HG03521 (cell line): Measurements from ENCODE around the gene CACNA1D.
"Not testable (repeated sequence)": the region's sequence is repeated elsewhere in the genome, so short reads cannot be mapped to it uniquely, and the experiment has no call there.

Experiments used
- ATAC-seq: cut with Tn5 transposase; IDR thresholded peaks from one replicate; pipeline ENCODE4 v1.9.1; 2021; ENCODE audit warnings: mild to moderate bottlenecking, moderate library complexity; ENCODE audit not compliant: unreplicated experiment

Gene CACNA1D

DNA sequence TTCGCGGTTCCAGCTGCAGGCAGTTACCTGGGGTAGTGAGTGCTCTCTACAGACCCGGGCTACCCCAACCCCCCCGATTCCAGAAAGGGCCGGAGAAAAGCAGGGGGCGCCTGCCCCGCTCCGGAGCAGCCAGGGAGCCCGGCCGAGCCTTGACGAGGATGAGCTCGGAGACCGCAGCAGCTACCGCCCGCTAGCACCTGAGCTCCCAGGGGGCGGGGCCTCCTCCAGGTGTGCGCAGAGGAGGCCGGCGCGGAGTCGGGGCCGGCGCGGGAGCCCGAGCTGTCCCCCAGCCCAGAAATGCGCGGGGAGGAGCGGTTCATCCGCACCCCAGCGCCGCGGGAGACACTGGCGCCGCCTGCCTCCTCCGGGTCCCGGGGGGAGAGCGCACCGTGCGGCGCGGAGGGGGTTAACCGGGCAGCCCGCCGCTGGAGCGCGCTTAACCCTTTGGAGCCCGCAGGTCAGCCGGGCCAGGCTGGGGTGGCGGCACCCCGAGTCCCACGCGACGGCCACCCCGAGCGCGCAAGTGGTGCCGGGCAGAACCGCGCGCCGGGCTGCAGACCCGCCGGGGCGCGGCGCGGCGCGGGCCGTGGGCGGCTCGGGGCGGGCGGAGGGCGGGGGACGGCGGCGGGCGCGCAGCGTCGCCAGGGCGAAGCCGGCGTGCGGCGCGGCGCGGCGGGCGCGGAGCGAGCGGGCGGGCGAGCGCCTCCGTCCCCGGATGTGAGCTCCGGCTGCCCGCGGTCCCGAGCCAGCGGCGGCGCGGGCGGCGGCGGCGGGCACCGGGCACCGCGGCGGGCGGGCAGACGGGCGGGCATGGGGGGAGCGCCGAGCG lies at the start of gene CACNA1D:
TSS of gene CACNA1D (plus strand) at position 649 of the 829 bp plus-strand sequence. CDS start 556 bp downstream, outside the sequence.
- ATAC-seq = no peak

DNA sequence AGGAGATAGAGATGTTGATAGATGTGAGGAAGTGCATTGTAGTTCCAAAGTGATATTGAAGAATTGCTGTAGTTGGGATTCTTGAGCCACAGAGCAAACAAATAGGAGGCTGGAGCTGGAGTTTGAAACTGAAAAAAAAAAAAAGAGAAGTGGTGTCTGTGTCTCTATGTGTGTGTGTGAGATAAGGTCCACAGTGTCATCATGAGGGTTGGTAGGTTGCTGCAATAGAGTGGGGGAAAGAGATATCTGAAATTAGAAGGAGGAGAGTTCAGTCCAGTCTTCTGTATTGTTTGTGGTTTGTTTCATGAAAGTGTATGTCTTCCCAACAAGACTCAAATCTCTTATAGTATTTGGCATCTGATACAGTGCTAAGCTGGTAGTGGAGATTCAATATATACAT lies 37.3 kb upstream of the CACNA1D start:
- no peak for ATAC-seq

DNA sequence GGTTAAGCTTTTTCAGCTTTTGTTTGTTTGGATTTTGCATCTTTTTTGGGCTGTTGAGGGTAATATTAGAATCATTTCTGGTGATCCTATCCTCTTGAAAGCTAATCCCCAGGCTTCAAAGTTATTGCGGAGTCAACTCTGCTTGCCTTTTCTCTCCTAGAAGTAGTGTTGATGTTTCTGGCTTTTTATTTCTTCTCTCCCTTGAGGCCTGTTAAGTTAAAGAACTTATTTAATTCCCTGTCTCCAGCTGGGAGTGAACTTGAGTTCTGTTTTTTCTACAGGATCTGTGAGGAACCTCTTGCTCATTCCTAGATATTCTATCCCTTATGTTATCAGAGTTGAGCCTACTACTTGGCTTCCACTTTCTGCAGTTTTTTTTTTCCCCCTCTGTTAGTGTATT lies 34.1 kb upstream of the CACNA1D start:
- ATAC-seq = no peak

DNA sequence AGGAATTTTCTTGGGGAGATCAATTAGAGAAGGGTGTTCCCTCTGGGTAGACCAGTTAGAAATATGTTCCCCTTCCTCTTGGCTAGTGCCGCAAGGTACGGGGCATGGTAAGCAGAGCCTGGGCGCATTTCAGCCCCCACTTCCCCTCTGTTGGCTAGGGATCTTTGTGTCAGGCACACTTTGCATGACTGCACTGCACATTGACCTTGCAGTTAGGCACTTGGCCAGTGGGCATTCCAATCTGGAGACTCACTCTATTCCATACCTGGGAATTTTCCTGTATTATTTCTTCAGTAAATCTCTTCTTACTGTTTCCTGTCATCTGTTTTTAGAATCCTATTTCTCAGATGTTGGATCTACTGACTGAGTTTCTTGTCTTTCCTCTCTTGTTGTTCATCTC lies 30.0 kb upstream of the CACNA1D start:
- no peak for ATAC-seq

DNA sequence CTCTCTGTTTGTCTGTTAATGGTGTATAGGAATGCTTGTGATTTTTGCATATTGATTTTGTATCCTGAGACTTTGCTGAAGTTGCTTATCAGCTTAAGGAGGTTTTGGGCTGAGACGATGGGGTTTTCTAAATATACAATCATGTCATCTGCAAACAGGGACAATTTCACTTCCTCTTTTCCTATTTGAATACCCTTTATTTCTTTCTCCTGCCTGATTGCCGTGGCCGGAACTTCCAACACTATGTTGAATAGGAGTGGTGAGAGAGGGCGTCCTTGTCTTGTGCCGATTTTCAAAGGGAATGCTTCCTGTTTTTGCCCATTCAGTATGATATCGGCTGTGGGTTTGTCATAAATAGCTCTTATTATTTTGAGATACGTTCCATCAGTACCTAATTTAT lies 24.7 kb upstream of the CACNA1D start:
- ATAC-seq = not testable (repeated sequence)

DNA sequence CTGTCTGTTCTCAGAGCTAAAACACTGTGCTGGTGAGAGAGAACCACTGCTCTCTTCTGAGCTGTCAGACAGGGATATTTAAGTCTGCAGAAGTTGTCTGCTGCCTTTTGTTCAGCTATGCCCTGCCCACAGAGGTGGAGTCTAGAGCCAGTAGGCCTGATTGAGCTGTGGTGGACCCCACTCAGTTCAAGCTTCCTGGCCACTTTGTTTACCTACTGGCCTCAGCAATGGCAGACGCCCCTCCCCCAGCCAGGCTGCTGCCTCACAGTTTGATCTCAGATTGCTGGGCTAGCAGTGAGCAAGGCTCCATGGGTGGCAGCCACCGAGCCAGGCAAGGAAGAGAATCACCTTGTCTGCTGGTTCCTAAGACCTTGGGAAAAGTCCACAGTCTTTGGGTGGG lies 21.0 kb upstream of the CACNA1D start:
- ATAC-seq = no peak

DNA sequence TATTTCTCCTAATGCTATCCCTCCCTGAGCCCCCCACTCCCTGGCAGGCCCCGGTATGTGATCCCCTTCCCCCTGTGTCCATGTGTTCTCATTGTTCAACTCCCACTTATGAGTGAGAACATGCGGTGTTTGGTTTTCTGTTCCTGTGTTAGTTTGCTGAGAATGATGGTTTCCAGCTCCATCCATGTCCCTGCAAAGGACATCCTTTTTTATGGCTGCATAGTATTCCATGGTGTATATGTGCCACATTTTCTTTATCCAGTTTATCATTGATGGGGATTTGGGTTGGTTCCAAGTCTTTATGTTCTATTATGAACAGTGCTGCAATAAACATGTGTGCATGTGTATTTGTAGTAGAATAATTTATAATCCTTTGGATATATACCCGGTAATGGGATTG lies 18.0 kb upstream of the CACNA1D start:
- ATAC-seq = not testable (repeated sequence)

DNA sequence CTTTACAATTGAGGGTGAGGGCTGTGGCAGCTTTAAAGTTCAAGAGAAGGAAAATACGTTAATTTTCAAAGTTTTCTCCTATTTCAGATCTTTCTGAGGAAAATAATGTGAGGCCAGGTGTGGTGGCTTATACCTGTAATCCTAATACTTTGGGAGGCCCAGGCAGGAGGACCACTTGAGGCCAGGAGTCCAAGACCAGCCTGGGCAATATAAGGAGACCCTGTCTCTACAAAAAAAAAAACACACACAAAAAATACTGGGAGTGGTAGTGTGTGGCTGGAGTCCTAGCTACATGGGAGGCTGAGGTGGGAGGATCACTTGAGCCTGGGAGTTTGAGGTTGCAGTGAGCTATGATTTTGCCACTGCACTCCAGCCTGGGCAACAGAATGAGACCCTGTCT lies 16.7 kb upstream of the CACNA1D start:
- ATAC-seq = not testable (repeated sequence)

DNA sequence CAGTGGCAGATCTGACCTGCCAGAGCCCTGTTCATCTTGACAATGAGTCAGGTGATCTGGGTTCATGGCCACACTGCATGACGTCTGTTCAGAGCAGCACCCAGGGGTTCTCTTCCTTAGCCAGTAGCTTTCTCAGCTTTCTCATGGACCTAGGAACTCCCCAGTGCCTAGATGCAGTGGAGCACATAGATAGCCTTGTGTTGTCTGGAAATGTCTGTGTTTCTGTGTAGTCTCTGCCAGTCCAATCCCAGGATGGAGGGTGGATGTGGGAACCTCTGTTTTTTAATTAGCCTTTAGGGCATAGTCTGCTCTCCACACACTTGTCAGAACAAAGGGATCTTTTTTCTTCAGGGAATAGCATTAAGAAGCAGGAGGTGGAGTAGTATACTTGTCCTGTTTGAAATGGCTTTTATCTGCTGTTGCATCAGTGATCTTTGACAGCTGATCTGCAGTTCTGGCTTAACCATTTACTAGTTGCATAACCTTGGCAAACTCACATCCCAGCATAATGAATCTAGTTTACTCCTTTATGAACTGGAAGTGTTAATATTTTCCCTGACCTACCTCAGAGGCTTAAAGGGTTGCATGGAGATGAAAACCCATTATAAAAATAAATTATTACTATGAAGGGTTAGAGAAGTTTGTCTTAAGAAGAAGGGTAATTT lies 16.1 kb upstream of the CACNA1D start:
- ATAC-seq = no peak

DNA sequence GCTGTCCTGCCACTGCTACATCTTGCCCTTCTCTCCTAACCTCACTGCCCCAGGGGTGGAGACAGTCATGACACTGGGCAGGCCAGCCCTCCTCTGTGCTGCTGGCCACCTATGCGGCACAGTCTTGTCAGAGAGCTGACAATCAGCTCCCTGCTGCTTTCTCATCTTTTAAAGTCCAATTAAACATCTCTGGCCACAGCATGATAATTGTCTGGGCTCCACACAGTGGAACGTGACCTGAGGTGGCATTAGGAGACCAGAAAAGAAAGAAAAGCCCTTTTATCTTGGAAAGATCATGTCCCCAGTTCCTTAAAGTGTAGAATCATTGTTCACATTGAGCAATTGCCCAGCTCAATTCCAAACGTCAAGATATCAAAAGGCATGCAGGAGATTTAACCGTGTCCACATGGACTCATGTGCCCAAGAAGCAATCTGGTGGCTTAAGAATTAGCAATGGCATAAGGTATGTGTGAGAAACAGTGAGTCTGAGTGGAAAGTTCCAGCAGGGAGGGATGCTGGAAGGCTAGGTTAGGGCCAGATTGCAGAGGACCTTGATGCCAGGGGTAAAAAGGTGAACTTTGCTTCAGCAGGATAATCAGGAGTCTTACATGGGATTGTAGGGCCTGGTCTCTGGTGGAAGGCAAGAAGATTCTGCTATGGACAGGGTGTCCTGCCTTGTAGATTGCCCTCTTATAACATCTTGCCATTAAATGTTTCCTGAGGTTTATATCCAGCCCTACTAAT lies 15.3 kb upstream of the CACNA1D start:
- no peak for ATAC-seq

DNA sequence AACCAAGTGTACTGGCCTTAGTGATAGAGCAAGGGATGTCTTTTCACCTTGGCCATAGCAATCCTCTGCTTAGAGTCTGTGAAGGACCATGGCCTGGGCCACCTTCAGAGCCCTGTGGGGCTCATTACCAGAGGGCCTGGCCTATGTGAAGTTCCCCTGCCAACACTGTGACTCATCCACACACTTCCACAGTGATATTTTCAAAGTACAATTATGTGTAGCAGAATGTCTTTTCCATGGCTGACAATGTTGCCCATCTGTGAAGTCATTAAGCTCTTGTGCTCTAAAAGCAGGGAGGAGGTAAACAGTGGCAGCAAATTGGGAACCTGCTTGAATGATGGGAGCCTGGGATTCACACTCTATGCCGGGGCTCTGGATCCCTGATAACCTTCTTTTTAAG lies 12.2 kb upstream of the CACNA1D start:
- no peak for ATAC-seq

DNA sequence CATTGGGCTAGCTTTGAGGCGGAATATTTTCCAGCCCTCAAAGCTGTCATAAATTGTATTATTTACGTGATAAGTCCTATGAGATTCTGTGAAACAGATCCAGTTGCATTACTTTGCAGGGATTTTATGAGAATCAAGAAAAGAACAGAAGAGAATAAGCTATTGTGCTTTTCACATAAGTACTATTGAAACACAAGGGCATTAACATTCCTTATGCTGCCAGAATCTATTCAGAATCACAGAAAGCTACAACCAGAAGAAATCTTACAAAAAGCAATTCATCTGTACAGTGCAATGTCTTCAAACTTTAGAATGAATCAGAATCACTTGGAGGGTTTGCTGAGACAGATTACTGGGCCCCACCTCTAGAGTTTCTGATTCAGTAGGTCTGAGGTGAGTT lies 10.6 kb upstream of the CACNA1D start:
- ATAC-seq = no peak

DNA sequence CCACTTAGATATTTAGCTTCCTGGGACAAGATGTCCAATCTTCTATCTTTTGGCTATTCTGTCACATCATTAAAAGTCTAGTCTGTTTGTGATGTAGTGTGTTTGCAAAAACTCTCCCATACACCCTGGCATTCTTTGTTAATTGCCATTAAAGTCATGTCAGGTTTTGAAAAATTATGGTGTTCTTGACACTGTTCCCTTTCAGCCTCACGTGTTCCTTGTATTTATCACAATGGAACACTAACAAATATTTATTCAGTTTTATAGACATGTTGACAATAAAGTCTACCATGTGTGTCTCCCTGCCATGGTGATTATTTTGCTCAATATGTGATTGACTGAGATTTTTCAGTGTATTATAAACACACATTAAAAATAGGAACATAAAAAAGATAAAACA lies 9.4 kb upstream of the CACNA1D start:
- ATAC-seq = no peak

DNA sequence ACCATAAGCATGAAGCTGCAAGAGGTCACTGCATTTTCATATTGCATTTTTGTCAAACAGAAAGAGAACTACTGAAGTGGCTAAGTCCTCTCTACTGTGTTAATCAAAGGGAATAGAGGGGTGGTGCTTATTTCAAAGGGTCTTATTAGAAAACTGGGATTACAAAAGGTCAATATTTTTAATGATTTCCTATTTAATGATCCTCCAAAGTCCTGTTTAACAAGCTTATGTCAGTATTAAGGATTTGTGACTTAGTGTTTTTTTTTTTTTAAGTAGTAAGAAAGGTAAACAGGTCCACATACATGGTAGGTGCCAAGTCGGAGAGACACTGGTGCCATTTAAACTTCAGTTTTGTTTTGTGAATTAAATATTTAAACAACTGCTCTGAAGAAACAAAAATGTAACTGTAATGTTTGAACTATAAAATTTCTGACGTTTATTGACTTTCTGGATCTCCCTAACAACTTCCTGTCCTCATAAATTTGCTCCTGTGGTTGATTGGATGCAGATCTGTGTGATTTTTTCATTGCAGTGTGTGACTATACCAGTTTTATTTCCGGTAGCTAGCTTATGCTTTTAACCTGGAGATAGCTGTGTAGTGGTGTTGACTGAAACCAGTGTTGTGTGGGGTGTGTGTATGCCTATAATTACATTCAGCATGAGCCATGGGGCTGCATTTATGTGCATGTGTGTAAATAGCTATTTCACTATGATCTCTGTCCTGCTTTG lies 8.6 kb upstream of the CACNA1D start:
- ATAC-seq = no peak

DNA sequence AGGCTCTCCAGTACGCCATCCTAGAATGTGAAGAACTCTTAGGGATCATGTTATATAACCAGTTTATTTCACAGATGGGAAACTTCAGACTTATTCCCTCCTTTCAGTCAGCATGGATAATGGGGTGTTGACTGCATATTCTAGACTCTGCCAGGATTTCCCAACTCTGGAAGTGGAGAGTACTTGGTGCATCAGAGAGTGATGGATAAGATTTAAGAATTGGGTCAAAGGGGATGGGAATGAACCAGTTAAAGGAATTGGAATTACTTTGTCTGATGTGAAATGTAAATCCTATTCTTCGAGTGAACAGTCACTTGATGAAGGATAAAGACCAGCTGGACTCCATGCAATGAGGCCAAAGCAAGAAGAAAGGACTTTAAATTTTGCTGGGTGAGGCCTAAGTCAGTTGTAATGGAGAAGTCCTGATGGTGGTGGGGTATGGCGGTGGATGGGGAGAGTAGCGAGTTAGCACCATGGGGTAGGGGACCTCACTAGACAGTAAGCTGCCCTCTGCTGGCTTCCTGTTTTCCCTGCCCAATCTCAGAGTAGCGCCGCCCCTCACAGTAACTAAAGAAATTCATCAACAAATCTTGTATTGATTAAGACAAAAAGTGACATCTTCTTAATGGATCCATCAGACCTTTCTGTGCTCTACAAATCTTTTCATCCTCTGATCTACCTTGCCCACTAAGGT lies 7.3 kb upstream of the CACNA1D start:
- no peak for ATAC-seq

DNA sequence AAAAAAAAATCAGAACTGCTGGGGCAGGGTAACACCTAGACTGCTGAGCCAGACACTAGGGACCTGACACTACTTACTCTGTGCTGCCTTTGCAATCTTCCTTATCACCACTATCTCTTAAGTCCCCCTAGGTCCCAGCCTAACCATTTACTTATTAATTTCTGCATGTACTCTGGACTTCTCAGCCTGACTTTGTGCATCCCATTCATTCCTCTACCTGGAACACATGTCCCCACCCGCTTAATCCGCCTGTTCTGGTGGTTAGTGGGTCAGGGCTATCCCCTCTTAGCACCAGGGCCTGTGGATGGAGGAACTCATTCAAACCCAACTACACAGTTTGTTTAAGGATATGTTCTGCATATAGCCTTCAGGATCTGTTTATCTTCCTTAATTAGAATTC lies 5.0 kb upstream of the CACNA1D start:
- ATAC-seq = no peak

DNA sequence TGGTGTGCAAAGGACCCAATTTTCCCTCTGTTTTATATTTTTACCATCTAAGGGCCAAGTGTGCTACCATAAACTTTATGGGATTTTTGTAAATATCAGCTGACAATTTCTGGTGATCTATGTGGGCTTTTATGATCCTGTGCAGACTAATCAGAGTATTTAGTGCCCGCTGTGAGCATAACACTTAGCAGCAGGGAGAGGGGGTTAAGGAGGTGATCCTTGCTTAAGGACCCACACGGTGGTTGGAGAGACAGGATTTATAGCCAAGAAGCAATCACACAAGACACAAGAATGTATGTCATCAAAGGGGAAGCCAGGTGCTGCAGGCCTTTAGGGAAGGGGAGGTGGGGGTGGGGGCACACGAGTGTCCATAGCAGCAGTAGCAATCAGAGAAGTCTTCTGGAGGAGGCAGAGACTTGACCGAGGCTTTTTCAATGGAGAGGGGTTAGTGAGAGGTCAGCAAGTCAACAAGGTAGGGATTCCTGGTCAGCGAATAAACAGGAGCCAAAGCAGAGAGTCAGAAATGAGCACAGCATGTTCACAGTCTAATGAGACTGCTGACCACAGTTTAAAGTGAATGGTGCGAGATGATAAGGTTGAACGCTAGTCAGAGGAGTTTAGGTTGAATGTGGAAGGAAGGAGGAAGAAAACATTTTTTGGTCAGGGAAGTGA lies 4.5 kb upstream of the CACNA1D start:
- ATAC-seq = no peak

DNA sequence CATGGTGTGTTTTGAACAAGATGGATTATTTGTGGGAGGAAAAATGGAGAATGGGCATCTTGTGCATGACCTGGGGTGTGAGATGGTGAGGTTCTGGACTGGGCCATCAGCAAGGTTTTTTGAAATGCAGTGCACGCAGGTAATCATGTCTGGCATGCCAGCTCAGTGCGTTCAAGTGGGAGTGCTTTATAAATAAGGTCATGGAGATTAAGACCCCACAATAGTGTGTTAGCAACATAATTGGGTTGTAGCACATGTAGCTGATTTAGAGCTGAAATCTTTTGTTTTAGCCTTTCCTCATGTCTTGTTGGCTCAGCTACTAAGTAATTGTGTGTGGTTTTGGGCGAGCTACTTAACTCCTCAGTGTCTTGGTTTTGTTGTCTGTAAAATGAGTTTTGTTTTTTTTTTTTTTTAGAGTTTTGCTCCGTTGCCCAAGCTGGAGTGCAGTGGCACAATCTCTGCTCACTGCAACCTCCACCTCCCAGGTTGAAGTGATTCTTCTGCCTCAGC lies 3.9 kb upstream of the CACNA1D start:
- no peak for ATAC-seq

DNA sequence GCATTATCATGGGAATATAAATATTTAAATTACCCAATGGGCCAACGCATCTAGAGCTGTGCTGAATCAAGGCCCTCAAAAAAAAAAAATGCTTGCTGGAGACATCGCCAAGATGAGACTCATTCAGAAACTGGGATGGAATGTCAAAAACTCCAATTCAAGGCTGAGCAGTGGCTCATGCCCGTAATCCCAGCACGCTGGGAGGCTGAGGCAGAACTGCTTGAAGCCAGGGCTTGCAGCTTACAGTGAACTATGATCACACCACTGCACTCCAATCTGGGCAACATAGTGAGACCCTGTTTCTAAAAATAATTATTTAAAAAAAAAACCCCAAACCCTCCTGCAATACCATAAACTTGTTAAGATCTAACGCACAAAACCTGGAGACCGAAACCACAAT lies 3.1 kb upstream of the CACNA1D start:
- no peak for ATAC-seq

DNA sequence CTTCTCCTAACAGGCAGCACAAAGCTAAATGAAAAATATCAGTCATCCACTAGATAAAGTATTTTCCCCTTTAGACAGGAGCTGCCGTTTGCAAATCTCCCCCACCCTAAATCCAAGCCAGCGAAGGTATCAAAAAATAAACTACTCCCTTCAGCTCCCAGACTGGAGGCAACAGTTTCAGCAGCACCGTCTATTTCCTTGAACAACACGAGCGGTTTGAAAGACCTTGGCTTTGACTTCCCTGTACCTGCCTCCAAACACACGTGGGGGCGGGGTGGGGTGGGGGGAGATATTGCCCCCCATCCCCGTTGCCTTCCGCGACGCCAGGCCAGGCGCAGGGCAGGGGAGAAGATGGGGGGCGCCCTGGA lies 832 bp upstream of the CACNA1D start:
- no peak for ATAC-seq
